HepG2 (cell line): ENCODE measurements around the gene RIOK2. TPM values are rescaled to one million over a fixed set of nuclear protein-coding genes. Genes with fewer than 3 reads are reported as not detected.

Source experiments
- ATAC-seq: fragments of 200-7000 bp; cut with Tn5 transposase; 3 replicates; pipeline ENCODE4 v1.9.1; 2020; ENCODE audit warnings: mild to moderate bottlenecking, moderate library complexity
- BruUV-seq: library from RNA; stranded (reverse); fragments of 400-500 nt; replicated peaks from 2 replicates; lab custom pipeline; 2021; lab: Mats Ljungman, UMichigan
- CTCF ChIA-PET: fragments of 300-600 bp; formaldehyde crosslinking; extraction: SDS; loops from one replicate; lab custom pipeline; 2021; ENCODE audit warnings: low total read pairs, inconsistent platforms, low intra/inter-chr PET ratio; lab: Yijun Ruan, JAX
- POLR2A ChIA-PET: fragments of 350-600 bp; sonication (Branson Sonifier 250); formaldehyde crosslinking; loops from one replicate; lab custom pipeline; 2020; ENCODE audit warnings: antibody characterized with exemption, inconsistent platforms; lab: Yijun Ruan, JAX
- DNase-seq: peaks from one replicate; pipeline ENCODE4 v3.0.0-alpha.2; 2015; ENCODE audit warnings: low spot score
- FAIRE-seq: peaks from 3 replicates; lab custom pipeline; 2011; peaks lifted over from hg19 to GRCh38; lab: Jason Lieb, UNC
- H2AFZ ChIP-seq: one replicate; pipeline ENCODE4 v1.6.1; 2011; ENCODE audit warnings: low read length, inconsistent platforms
- H3K27ac ChIP-seq: fragments of 300-600 bp; 3 replicates; pipeline ENCODE4 v1.8.0; 2011; ENCODE audit warnings: mixed run types, mild to moderate bottlenecking, mixed read lengths, low read length, inconsistent platforms; ENCODE audit not compliant: insufficient read depth; ENCODE audit errors: extremely low read length
- H3K27me3 ChIP-seq, 2 experiments: fragments of 200-600 bp in 1 of 2; 2 replicates in 1 of 2; 3 replicates in 1 of 2; pipeline versions ENCODE4 v1.6.0 to v1.8.0; 2011; ENCODE audit warnings: low read length in 2 of 2, mild to moderate bottlenecking in 2 of 2, moderate library complexity in 2 of 2, inconsistent platforms in 1 of 2; ENCODE audit not compliant: insufficient read depth in 2 of 2, control insufficient read depth in 1 of 2
- H3K36me3 ChIP-seq, 2 experiments: fragments of 200-600 bp in 1 of 2; replicated peaks in 1 of 2; 2 replicates in 1 of 2; 3 replicates in 1 of 2; pipeline versions ENCODE4 v1.5.1 to v1.8.0; 2011; ENCODE audit warnings: low read length in 2 of 2, inconsistent platforms in 1 of 2; ENCODE audit not compliant: insufficient read depth in 2 of 2, control insufficient read depth in 1 of 2
- H3K4me1 ChIP-seq: 2 replicates; pipeline ENCODE4 v1.5.1; 2012; ENCODE audit warnings: low read length, inconsistent platforms; ENCODE audit not compliant: insufficient read depth
- H3K4me2 ChIP-seq: 2 replicates; pipeline ENCODE4 v1.6.0; 2011; ENCODE audit warnings: low read depth, low read length, inconsistent platforms
- H3K4me3 ChIP-seq, 3 experiments: fragments of 200-600 bp in 1 of 3; sonication (generic), shearing (Covaris generic) in 1 of 3; replicated peaks in 1 of 3; 2 replicates each; pipeline ENCODE4 v1.5.1; 2011 to 2016; ENCODE audit warnings: low read length in 3 of 3, inconsistent platforms in 2 of 3, low read depth in 2 of 3, mild to moderate bottlenecking in 2 of 3, control low read depth in 1 of 3, mixed read lengths in 1 of 3; ENCODE audit not compliant: insufficient read depth in 1 of 3
- H3K79me2 ChIP-seq: one replicate; pipeline ENCODE4 v1.6.1; 2011; ENCODE audit warnings: low read length, inconsistent platforms; ENCODE audit not compliant: insufficient read depth
- H3K9ac ChIP-seq: 2 replicates; pipeline ENCODE4 v1.6.0; 2011; ENCODE audit warnings: mild to moderate bottlenecking, low read depth, low read length, inconsistent platforms; ENCODE audit not compliant: insufficient read depth
- H3K9me3 ChIP-seq: 2 replicates; pipeline ENCODE4 v1.5.1; 2012; ENCODE audit warnings: mild to moderate bottlenecking, low read length
- H4K20me1 ChIP-seq: 2 replicates; pipeline ENCODE4 v1.6.0; 2011; ENCODE audit warnings: inconsistent platforms, mild to moderate bottlenecking, low read length, moderate library complexity; ENCODE audit not compliant: insufficient read depth
- IKZF1 ChIP-seq: fragments of 450-650 bp; IDR thresholded peaks from 2 replicates; pipeline ENCODE4 v1.7.1; 2016
- IRF2 ChIP-seq: IDR thresholded peaks from 2 replicates; pipeline ENCODE4 v1.6.1; 2018; ENCODE audit warnings: missing genetic modification reagents, missing compliant biosample characterization
- JUN ChIP-seq: sonication (generic); formaldehyde crosslinking; IDR thresholded peaks from 2 replicates; pipeline ENCODE4 v1.4.0; 2020; ENCODE audit warnings: mild to moderate bottlenecking, missing genetic modification reagents
- MIXL1 ChIP-seq: IDR thresholded peaks from 2 replicates; pipeline ENCODE4 v1.6.1; 2016
- RAD21 ChIP-seq: fragments of 450-650 bp; formaldehyde crosslinking; IDR thresholded peaks from 2 replicates; pipeline ENCODE4 v1.5.0; 2020; ENCODE audit warnings: mild to moderate bottlenecking
- RBFOX2 ChIP-seq: fragments of 200-400 bp; formaldehyde crosslinking; IDR thresholded peaks from 2 replicates; pipeline ENCODE4 v1.6.1; 2017; ENCODE audit warnings: low read depth, mild to moderate bottlenecking, low read length
- SMAD3 ChIP-seq: sonication (generic); formaldehyde crosslinking; IDR thresholded peaks from 2 replicates; pipeline ENCODE4 v1.4.0; 2020; ENCODE audit warnings: missing genetic modification reagents
- SMC3 ChIP-seq: IDR thresholded peaks from 2 replicates; pipeline ENCODE4 v1.6.1; 2011; ENCODE audit warnings: low read length, improper control_type of control experiment
- STAG1 ChIP-seq: sonication (generic); formaldehyde crosslinking; IDR thresholded peaks from 2 replicates; pipeline ENCODE4 v1.4.0; 2020; ENCODE audit warnings: missing genetic modification reagents
- ZNF17 ChIP-seq: sonication (generic); formaldehyde crosslinking; IDR thresholded peaks from 2 replicates; pipeline ENCODE4 v1.5.0; 2020; ENCODE audit warnings: mild to moderate bottlenecking, missing genetic modification reagents
- ZNF501 ChIP-seq: sonication (generic); formaldehyde crosslinking; IDR thresholded peaks from 2 replicates; pipeline ENCODE4 v1.5.1; 2020; ENCODE audit warnings: mild to moderate bottlenecking, moderate library complexity, missing genetic modification reagents
- ZNF605 ChIP-seq: sonication (generic); formaldehyde crosslinking; IDR thresholded peaks from 2 replicates; pipeline ENCODE4 v1.8.0; 2022; ENCODE audit warnings: mild to moderate bottlenecking, missing genetic modification reagents
- ZNF644 ChIP-seq: IDR thresholded peaks from 2 replicates; pipeline ENCODE4 v1.6.1; 2016; ENCODE audit warnings: low read depth
- WGBS: methylation state at CpG from one replicate; pipeline ENCODE4 v1.1.6; 2017; ENCODE audit warnings: low lambda C conversion rate; 5-methylcytosine and 5-hydroxymethylcytosine counted together
- in situ Hi-C: cut with HindIII; loops from 2 replicates; pipeline ENCODE4 v1.10.0; 2017; ENCODE audit warnings: low pct_unique_long_range_greater_than_20kb; ENCODE audit not compliant: extremely low pct_ligation_motif_present
- intact Hi-C: fragments of 100-400 bp; cut with micrococcal nuclease; formaldehyde crosslinking; loops from one replicate; pipeline ENCODE4 v1.10.0; 2022; ENCODE audit not compliant: unreplicated experiment
- polyA plus RNA-seq, 8 experiments: library from polyadenylated mRNA; depleted of rRNA in 3 of 8; stranded (reverse) in 7 of 8; unstranded in 1 of 8; fragments of >200 nt; fragmentation: Illumina TruSeq in 4 of 8; extraction: Trizol in 4 of 8; gene quantifications; 2 replicates each; pipeline versions ENCODE4 v1.2.1 to v1.2.3, GENCODE V29; 2011 to 2016; ENCODE audit warnings: low read depth in 4 of 8, missing spikeins in 1 of 8, mixed read lengths in 1 of 8; ENCODE audit not compliant: insufficient read depth in 1 of 8
- total RNA-seq, 5 experiments: library from RNA; depleted of rRNA; stranded (reverse); fragments of >200 nt; fragmentation: Illumina TruSeq; extraction: Trizol; gene quantifications; 2 replicates each; pipeline ENCODE4 v1.2.3, GENCODE V29; 2016; ENCODE audit warnings: low read depth in 1 of 5
- TF ChIP-seq, protein P1 (sequence below): sonication (generic); formaldehyde crosslinking; IDR thresholded peaks from 2 replicates; pipeline ENCODE4 v1.5.0; 2020; ENCODE audit warnings: mild to moderate bottlenecking, missing genetic modification reagents, moderate library complexity
- TF ChIP-seq, protein P2 (sequence below), 2 experiments: sonication (generic) in 1 of 2; formaldehyde crosslinking in 1 of 2; IDR thresholded peaks; 2 replicates each; pipeline versions ENCODE4 v1.4.0 to v1.6.1; 2018 to 2020; ENCODE audit warnings: missing genetic modification reagents in 2 of 2, borderline replicate concordance in 1 of 2, low read depth in 1 of 2, mild to moderate bottlenecking in 1 of 2, missing biosample characterization in 1 of 2

The RIOK2 gene
- total and polyA plus RNA-seq, 2 of the 13 experiments (the other 11 are each of a cell fraction or from before 2014, with no cell fraction given): 8.1 to 46.6 TPM

- Histone ChIP-seq H3K4me2 (no peak overlapping the region), H3K4me3 (no peak overlapping the region), H4K20me1 (no peaks in the 10 kb centered on the region), H3K79me2 (no peaks in the 10 kb centered on the region), H3K9ac (no peak overlapping the region), H3K36me3 (peaks cover 4 to 16% of the 10 kb centered on the region in 2 experiments; a peak in 4 of 5 replicates), H3K27ac (no peak overlapping the region), H2AFZ (no peak overlapping the region), H3K9me3 (peaks cover 14% of the 10 kb centered on the region), H3K4me1 (peaks cover 7% of the 10 kb centered on the region; the same call in 1 of the 2 replicates), H3K27me3 (no peaks in the 10 kb centered on the region)
- peak; percentile 65 for DNase-seq
- TF ChIP-seq RAD21 (CRISPR knock-in tag) (peak; percentile 67), MIXL1 (CRISPR knock-in tag) (peak; percentile 50; the same call in 1 of the 2 replicates), IKZF1 (no peak), ZNF501 (CRISPR knock-in tag) (no peak), STAG1 (CRISPR knock-in tag) (peak; percentile 88), ZNF17 (CRISPR knock-in tag) (no peak), JUN (CRISPR knock-in tag) (no peak), ZNF644 (CRISPR knock-in tag) (no peak), ZNF605 (CRISPR knock-in tag) (no peak), SMAD3 (CRISPR knock-in tag) (0 out of 2 replicates have a peak, but pooled peaks have one; percentile 33), IRF2 (CRISPR knock-in tag) (0 out of 2 replicates have a peak, but pooled peaks have one; percentile 37), RBFOX2 (0 out of 2 replicates have a peak, but pooled peaks have one; percentile 32), SMC3 (peak; percentile 77)
- TF ChIP-seq, protein P1, sequence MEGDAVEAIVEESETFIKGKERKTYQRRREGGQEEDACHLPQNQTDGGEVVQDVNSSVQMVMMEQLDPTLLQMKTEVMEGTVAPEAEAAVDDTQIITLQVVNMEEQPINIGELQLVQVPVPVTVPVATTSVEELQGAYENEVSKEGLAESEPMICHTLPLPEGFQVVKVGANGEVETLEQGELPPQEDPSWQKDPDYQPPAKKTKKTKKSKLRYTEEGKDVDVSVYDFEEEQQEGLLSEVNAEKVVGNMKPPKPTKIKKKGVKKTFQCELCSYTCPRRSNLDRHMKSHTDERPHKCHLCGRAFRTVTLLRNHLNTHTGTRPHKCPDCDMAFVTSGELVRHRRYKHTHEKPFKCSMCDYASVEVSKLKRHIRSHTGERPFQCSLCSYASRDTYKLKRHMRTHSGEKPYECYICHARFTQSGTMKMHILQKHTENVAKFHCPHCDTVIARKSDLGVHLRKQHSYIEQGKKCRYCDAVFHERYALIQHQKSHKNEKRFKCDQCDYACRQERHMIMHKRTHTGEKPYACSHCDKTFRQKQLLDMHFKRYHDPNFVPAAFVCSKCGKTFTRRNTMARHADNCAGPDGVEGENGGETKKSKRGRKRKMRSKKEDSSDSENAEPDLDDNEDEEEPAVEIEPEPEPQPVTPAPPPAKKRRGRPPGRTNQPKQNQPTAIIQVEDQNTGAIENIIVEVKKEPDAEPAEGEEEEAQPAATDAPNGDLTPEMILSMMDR: peak; percentile 83
- TF ChIP-seq, protein P2, sequence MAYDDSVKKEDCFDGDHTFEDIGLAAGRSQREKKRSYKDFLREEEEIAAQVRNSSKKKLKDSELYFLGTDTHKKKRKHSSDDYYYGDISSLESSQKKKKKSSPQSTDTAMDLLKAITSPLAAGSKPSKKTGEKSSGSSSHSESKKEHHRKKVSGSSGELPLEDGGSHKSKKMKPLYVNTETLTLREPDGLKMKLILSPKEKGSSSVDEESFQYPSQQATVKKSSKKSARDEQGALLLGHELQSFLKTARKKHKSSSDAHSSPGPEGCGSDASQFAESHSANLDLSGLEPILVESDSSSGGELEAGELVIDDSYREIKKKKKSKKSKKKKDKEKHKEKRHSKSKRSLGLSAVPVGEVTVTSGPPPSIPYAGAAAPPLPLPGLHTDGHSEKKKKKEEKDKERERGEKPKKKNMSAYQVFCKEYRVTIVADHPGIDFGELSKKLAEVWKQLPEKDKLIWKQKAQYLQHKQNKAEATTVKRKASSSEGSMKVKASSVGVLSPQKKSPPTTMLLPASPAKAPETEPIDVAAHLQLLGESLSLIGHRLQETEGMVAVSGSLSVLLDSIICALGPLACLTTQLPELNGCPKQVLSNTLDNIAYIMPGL (CRISPR knock-in tag; IDR thresholded peaks at IDR 0.05; ENCODE audit: borderline replicate concordance in 1 of 2, low read depth in 1 of 2): 0 out of 4 replicates have a peak, but pooled peaks have one; percentile 25 to 27
- 38% methylated on average over 4 of the region's 4 CpGs for WGBS
- BruUV-seq: no TSS peak
- ChIA-PET CTCF (interaction anchor here (1.3 to 3.8 kb wide), 5 partner anchors 118 to 548 kb away, joined by 4 to 30 read pairs (median 21); no protein-coding TSS in a partner anchor), POLR2A (no interaction called here)
- peak; percentile 63 for FAIRE-seq
- intact Hi-C loops: loop anchor here (1.0 to 2.0 kb wide), 6 partner anchors 118 to 548 kb away; partner anchors contain the start of gene LNPEP
- in situ Hi-C loops: loop anchor here (5.0 to 25.0 kb wide), 3 partner anchors 287 to 550 kb away; partner anchors contain the start of gene ERAP2
- ATAC-seq: peak; percentile 80
Observed at GRCh38 chr5:97162045-97162444, 21.0 kb downstream of the RIOK2 start.
